GM23338 (cell line): ENCODE measurements around the gene TECTA.

ENCODE experiments used
- CREB1 ChIP-seq: fragments of 250-450 bp; sonication (Bioruptor Pico); IDR thresholded peaks from 2 replicates; pipeline ENCODE4 v1.5.0; 2020; ENCODE audit warnings: low read depth, mild to moderate bottlenecking, moderate library complexity
- CTCF ChIP-seq, 2 experiments: fragments of 200-600 bp in 1 of 2; sonication (generic) in 1 of 2; conservative IDR thresholded peaks; 2 replicates each; pipeline versions ENCODE4 v1.5.1 to v1.6.1; 2016 to 2017; ENCODE audit warnings: antibody characterized with exemption in 2 of 2, low read depth in 2 of 2, mild to moderate bottlenecking in 2 of 2, moderate library complexity in 1 of 2
- ETS1 ChIP-seq: IDR thresholded peaks from 2 replicates; pipeline ENCODE4 v1.6.1; 2016; ENCODE audit warnings: antibody characterized with exemption
- EZH2 ChIP-seq: fragments of 200-600 bp; sonication (generic); IDR thresholded peaks from one replicate; pipeline ENCODE4 v1.8.0; 2017; ENCODE audit warnings: antibody characterized with exemption, mild to moderate bottlenecking, low read depth; ENCODE audit not compliant: unreplicated experiment
- EZH2phosphoT487 ChIP-seq: fragments of 200-600 bp; sonication (generic); IDR thresholded peaks from one replicate; pipeline ENCODE4 v1.8.1; 2018; ENCODE audit warnings: antibody characterized with exemption; ENCODE audit not compliant: unreplicated experiment
- JUNB ChIP-seq: IDR thresholded peaks from one replicate; pipeline ENCODE4 v1.6.1; 2016; ENCODE audit warnings: antibody characterized with exemption; ENCODE audit not compliant: unreplicated experiment
- NANOG ChIP-seq: IDR thresholded peaks from 2 replicates; pipeline ENCODE4 v1.6.1; 2016; ENCODE audit warnings: antibody characterized with exemption, borderline replicate concordance
- POLR2AphosphoS5 ChIP-seq: IDR thresholded peaks from 2 replicates; pipeline ENCODE4 v1.6.1; 2016; ENCODE audit warnings: antibody characterized with exemption, low read depth
- REST ChIP-seq: IDR thresholded peaks from one replicate; pipeline ENCODE4 v1.6.1; 2018; ENCODE audit warnings: antibody characterized with exemption; ENCODE audit not compliant: unreplicated experiment
- STAT1 ChIP-seq: IDR thresholded peaks from one replicate; pipeline ENCODE4 v1.6.1; 2016; ENCODE audit warnings: antibody characterized with exemption; ENCODE audit not compliant: unreplicated experiment
- ZNF114 ChIP-seq: fragments of 250-450 bp; sonication (Bioruptor Pico); IDR thresholded peaks from 2 replicates; pipeline ENCODE4 v1.5.0; 2020; ENCODE audit warnings: mild to moderate bottlenecking, moderate library complexity
- ZNF462 ChIP-seq: fragments of 250-450 bp; sonication (Bioruptor Pico); IDR thresholded peaks from 2 replicates; pipeline ENCODE4 v1.5.0; 2020; ENCODE audit warnings: mild to moderate bottlenecking, moderate library complexity

GRCh38 chr11:121067453-121067852 is 33.6 kb upstream of the TECTA start:
- TF ChIP-seq CTCF (conservative IDR thresholded peaks at IDR 0.05; ENCODE audit: low read depth in 2 of 2) (no peak), REST (no peak), EZH2 (no peak), EZH2phosphoT487 (no peak), ZNF462 (CRISPR knock-in tag) (no peak), CREB1 (no peak), STAT1 (no peak), POLR2AphosphoS5 (no peak), ETS1 (no peak), NANOG (no peak), JUNB (no peak), ZNF114 (CRISPR knock-in tag) (no peak)
